Measurements from ENCODE around the gene YPEL5.

DNA sequence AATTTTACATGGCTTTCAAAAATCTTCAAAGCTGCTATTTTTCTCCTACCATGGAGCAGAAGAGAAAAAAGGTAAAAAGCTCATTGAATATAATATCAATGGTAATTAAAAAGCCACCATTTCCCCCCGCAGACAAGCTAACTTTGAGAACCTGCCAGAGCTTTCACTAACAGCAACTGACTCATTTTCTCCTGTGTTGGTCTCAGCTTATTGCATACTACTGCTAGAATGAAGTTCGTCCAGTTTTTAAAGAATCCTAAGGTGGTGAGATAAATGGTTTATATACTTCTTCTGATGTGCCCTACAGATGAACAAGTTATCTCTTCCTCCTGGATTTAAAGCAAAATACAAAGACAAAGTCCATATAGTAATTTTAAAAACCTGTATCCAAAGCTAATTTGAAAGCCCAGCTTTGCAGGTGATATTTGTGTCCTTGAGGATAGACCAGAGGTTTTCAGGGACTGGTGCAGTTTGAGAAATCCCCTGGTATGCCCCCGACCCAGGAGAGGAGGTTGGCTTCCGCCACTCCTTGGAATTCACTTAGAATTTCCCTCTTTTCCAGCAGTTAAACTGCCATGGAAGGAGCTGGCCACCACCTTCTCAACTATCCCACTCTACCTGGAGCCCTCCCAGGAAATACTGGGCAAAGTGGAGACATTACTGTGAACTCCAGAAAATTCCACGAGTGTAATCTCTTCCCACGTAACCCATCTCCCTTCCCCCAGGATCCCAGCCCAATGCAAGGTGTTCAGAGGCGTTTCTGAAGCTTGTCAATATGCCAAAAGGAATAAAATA, 17.5 kb downstream of the YPEL5 start:
- TF ChIP-seq SPI1 (IDR thresholded peaks at IDR 0.05; ENCODE audit: borderline replicate concordance, insufficient read depth, low read depth, low read length) (no peak), SMC3 (IDR thresholded peaks at IDR 0.05; ENCODE audit: borderline replicate concordance, low read length) (no peak), NFIC (IDR thresholded peaks at IDR 0.05; ENCODE audit: low read depth, low read length) (no peak)
- TF ChIP-seq, protein P1, sequence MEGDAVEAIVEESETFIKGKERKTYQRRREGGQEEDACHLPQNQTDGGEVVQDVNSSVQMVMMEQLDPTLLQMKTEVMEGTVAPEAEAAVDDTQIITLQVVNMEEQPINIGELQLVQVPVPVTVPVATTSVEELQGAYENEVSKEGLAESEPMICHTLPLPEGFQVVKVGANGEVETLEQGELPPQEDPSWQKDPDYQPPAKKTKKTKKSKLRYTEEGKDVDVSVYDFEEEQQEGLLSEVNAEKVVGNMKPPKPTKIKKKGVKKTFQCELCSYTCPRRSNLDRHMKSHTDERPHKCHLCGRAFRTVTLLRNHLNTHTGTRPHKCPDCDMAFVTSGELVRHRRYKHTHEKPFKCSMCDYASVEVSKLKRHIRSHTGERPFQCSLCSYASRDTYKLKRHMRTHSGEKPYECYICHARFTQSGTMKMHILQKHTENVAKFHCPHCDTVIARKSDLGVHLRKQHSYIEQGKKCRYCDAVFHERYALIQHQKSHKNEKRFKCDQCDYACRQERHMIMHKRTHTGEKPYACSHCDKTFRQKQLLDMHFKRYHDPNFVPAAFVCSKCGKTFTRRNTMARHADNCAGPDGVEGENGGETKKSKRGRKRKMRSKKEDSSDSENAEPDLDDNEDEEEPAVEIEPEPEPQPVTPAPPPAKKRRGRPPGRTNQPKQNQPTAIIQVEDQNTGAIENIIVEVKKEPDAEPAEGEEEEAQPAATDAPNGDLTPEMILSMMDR (IDR thresholded peaks at IDR 0.05 in 2 of 3, conservative IDR thresholded peaks at IDR 0.05 in 1 of 3; ENCODE audit: control insufficient read depth in 2 of 3, extremely low read depth in 1 of 3, insufficient read depth in 1 of 3, low read depth in 3 of 3, low read length in 3 of 3): no peak

Data from GM12878 (cell line).